ENCODE data around the gene EEF1A1. TPM values are rescaled to one million over a fixed set of nuclear protein-coding genes. Genes with fewer than 3 reads are reported as not detected.

EEF1A1 gene
- polyA plus RNA-seq, 1 of the 3 experiments (the other 2 are of a cell fraction) = 10,787 TPM

DNA sequence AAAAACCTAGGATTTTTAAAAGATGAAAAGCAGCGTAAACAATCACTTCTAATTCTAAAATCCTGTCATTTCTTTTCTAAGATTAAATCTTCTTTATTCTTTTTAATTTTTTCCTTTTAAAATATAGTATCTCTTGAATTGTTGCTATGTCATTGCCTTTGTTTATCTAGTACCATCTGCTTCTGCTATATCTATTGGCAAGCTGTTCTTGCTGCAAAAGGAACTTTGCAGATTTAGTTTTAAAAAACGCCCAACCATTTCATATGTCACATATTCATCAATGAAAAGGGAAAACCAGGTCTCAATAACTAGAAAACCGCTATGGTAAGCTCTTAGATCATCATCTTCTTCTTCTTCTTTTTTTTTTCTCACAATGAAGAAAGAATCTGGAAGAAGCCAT lies 11.5 kb upstream of the EEF1A1 start (continued):
- TF ChIP-seq, protein P1, sequence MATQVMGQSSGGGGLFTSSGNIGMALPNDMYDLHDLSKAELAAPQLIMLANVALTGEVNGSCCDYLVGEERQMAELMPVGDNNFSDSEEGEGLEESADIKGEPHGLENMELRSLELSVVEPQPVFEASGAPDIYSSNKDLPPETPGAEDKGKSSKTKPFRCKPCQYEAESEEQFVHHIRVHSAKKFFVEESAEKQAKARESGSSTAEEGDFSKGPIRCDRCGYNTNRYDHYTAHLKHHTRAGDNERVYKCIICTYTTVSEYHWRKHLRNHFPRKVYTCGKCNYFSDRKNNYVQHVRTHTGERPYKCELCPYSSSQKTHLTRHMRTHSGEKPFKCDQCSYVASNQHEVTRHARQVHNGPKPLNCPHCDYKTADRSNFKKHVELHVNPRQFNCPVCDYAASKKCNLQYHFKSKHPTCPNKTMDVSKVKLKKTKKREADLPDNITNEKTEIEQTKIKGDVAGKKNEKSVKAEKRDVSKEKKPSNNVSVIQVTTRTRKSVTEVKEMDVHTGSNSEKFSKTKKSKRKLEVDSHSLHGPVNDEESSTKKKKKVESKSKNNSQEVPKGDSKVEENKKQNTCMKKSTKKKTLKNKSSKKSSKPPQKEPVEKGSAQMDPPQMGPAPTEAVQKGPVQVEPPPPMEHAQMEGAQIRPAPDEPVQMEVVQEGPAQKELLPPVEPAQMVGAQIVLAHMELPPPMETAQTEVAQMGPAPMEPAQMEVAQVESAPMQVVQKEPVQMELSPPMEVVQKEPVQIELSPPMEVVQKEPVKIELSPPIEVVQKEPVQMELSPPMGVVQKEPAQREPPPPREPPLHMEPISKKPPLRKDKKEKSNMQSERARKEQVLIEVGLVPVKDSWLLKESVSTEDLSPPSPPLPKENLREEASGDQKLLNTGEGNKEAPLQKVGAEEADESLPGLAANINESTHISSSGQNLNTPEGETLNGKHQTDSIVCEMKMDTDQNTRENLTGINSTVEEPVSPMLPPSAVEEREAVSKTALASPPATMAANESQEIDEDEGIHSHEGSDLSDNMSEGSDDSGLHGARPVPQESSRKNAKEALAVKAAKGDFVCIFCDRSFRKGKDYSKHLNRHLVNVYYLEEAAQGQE (IDR thresholded peaks at IDR 0.05; ENCODE audit: low read depth, low read length) = no peak
- TF ChIP-seq YY1 (IDR thresholded peaks at IDR 0.05; ENCODE audit: low read depth) = no peak
- TF ChIP-seq TEAD4 (IDR thresholded peaks at IDR 0.05; ENCODE audit: borderline replicate concordance, insufficient read depth) = no peak
- TF ChIP-seq MXI1 (IDR thresholded peaks at IDR 0.05; ENCODE audit: low read depth, low read length) = no peak

DNA sequence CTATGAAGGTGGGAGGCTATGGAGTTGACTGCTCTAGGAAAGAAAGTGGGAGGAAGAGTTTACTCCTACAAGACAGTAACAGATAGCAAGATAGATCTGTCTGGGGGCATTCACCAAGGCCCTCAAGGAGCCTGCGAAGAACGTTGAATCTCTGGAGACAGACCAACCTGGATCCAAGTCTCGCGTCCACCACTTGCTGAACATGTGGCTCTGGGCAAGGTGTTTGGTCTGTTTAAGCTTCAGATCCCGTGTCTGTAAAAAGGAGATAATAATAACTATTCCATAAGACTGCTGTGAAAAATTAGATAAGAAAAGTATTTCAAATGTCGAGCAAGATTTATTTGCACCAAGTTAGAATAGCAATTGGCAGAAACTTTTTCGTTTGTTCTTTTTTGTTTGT lies 8.1 kb upstream of the EEF1A1 start:
- Histone ChIP-seq H3K4me3 (ENCODE audit: low read depth in 2 of 2, low read length in 1 of 2) (no peak overlapping the region), H3K9me2 (no peaks in the 10 kb centered on the region), H3K9me3 (no peaks in the 10 kb centered on the region), H3K4me2 (no peak overlapping the region), H3K4me1 (ENCODE audit: control insufficient read depth in 1 of 2, insufficient read depth in 2 of 2, low read depth in 1 of 2, low read length in 1 of 2) (no peaks in the 10 kb centered on the region), H3K79me2 (ENCODE audit: insufficient read depth) (no peaks in the 10 kb centered on the region), H3K27me3 (ENCODE audit: insufficient read depth) (no peaks in the 10 kb centered on the region), H4K20me1 (ENCODE audit: insufficient read depth) (no peaks in the 10 kb centered on the region), H2AFZ (ENCODE audit: low read depth) (no peak overlapping the region), H3F3A (replicated peaks; ENCODE audit: insufficient read depth) (no peaks in the 10 kb centered on the region), H3K27ac (ENCODE audit: low read depth in 2 of 2, low read length in 1 of 2) (no peak overlapping the region), H3K9ac (no peak overlapping the region), H3K36me3 (replicated peaks in 1 of 2; ENCODE audit: control insufficient read depth in 1 of 2, insufficient read depth in 2 of 2, low read length in 1 of 2) (no peaks in the 10 kb centered on the region)
- DNase-seq = no peak
- 76% methylated on average over 7 of the region's 7 CpGs for WGBS (ENCODE audit: low lambda C conversion rate)
- no peak for TF ChIP-seq EP300 (IDR thresholded peaks at IDR 0.05; ENCODE audit: borderline replicate concordance in 1 of 2, low read depth in 1 of 2, low read length in 1 of 2)
- TF ChIP-seq FOXJ3 (CRISPR knock-in tag; IDR thresholded peaks at IDR 0.05) = no peak
- TF ChIP-seq MEF2A (IDR thresholded peaks at IDR 0.05; ENCODE audit: borderline replicate concordance, low read depth) = no peak
- TF ChIP-seq, protein P2, sequence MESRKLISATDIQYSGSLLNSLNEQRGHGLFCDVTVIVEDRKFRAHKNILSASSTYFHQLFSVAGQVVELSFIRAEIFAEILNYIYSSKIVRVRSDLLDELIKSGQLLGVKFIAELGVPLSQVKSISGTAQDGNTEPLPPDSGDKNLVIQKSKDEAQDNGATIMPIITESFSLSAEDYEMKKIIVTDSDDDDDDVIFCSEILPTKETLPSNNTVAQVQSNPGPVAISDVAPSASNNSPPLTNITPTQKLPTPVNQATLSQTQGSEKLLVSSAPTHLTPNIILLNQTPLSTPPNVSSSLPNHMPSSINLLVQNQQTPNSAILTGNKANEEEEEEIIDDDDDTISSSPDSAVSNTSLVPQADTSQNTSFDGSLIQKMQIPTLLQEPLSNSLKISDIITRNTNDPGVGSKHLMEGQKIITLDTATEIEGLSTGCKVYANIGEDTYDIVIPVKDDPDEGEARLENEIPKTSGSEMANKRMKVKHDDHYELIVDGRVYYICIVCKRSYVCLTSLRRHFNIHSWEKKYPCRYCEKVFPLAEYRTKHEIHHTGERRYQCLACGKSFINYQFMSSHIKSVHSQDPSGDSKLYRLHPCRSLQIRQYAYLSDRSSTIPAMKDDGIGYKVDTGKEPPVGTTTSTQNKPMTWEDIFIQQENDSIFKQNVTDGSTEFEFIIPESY (IDR thresholded peaks at IDR 0.05; ENCODE audit: borderline replicate concordance, low read depth) = no peak
- no peak for TF ChIP-seq JUND (IDR thresholded peaks at IDR 0.05)
- TF ChIP-seq EZH2phosphoT487 (IDR thresholded peaks at IDR 0.05; ENCODE audit: borderline replicate concordance, low read depth) = no peak
- ChIA-PET POLR2A (no interaction called here), CTCF (interaction anchor here (1.0 kb wide), 1 partner anchor 77 kb away, joined by 5 read pairs; no protein-coding TSS in a partner anchor)
